ENCODE results near the gene VTA1. TPM values are rescaled to one million over a fixed set of nuclear protein-coding genes. Genes with fewer than 3 reads are reported as not detected.

Gene VTA1
- total and polyA plus RNA-seq, 2 of the 13 experiments (the other 11 are each of a cell fraction or from before 2014, with no cell fraction given): 70.7 to 89.1 TPM

- TF ChIP-seq ZNF747 (CRISPR knock-in tag; IDR thresholded peaks at IDR 0.05; ENCODE audit: borderline replicate concordance) (peak; percentile 79; the same call in 1 of the 2 replicates), ZBTB38 (CRISPR knock-in tag; IDR thresholded peaks at IDR 0.05) (peak; percentile 92), POGK (CRISPR knock-in tag; conservative IDR thresholded peaks at IDR 0.05) (peak; percentile 95), THAP8 (CRISPR knock-in tag; IDR thresholded peaks at IDR 0.05; ENCODE audit: borderline replicate concordance) (no peak; the same call in 1 of the 2 replicates), HOXA9 (CRISPR knock-in tag; IDR thresholded peaks at IDR 0.05; ENCODE audit: borderline replicate concordance) (no peak), ZNF672 (CRISPR knock-in tag; IDR thresholded peaks at IDR 0.05) (no peak), ZNF878 (CRISPR knock-in tag; IDR thresholded peaks at IDR 0.05) (peak; percentile 94), ZNF512 (CRISPR knock-in tag; IDR thresholded peaks at IDR 0.05) (no peak), ZNF33B (CRISPR knock-in tag; IDR thresholded peaks at IDR 0.05) (peak; percentile 92; the same call in 1 of the 2 replicates), MAZ (IDR thresholded peaks at IDR 0.05; ENCODE audit: borderline replicate concordance, low read depth, low read length) (peak; percentile 86), MAZ (CRISPR knock-in tag; IDR thresholded peaks at IDR 0.05; ENCODE audit: low read depth) (peak; percentile 98), EP300 (IDR thresholded peaks at IDR 0.05; ENCODE audit: low read depth in 2 of 2, low read length in 2 of 2) (peak in 1 of 2 experiments; percentile 62; a peak in 2 of 4 replicates), EP300 (CRISPR knock-in tag; IDR thresholded peaks at IDR 0.05; ENCODE audit: borderline replicate concordance) (peak; percentile 57), FOXO1 (CRISPR knock-in tag; IDR thresholded peaks at IDR 0.05) (peak; percentile 93), DPF2 (CRISPR knock-in tag; IDR thresholded peaks at IDR 0.05; ENCODE audit: borderline replicate concordance, low read depth) (no peak), GFI1 (CRISPR knock-in tag; IDR thresholded peaks at IDR 0.05; ENCODE audit: borderline replicate concordance) (peak; percentile 91), NONO (IDR thresholded peaks at IDR 0.05) (no peak), NONO (CRISPR knock-in tag; conservative IDR thresholded peaks at IDR 0.05) (peak; percentile 99), ZNF572 (CRISPR knock-in tag; IDR thresholded peaks at IDR 0.05) (no peak)
- TF ChIP-seq, protein P1, sequence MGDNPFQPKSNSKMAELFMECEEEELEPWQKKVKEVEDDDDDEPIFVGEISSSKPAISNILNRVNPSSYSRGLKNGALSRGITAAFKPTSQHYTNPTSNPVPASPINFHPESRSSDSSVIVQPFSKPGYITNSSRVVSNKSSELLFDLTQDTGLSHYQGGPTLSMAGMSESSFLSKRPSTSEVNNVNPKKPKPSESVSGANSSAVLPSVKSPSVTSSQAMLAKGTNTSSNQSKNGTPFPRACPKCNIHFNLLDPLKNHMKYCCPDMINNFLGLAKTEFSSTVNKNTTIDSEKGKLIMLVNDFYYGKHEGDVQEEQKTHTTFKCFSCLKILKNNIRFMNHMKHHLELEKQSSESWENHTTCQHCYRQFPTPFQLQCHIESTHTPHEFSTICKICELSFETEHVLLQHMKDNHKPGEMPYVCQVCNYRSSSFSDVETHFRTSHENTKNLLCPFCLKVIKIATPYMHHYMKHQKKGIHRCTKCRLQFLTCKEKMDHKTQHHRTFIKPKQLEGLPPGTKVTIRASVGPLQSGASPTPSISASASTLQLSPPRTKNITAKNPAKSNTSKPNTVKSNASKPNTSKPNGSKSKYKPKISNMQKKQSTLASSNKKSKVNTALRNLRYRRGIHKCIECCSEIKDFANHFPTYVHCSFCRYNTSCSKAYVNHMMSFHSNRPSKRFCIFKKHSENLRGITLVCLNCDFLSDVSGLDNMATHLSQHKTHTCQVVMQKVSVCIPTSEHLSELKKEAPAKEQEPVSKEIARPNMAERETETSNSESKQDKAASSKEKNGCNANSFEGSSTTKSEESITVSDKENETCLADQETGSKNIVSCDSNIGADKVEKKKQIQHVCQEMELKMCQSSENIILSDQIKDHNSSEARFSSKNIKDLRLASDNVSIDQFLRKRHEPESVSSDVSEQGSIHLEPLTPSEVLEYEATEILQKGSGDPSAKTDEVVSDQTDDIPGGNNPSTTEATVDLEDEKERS (CRISPR knock-in tag; IDR thresholded peaks at IDR 0.05): peak; percentile 83; the same call in 1 of the 2 replicates
Measured at GRCh38 chr6:142146828-142147662, at the start of gene VTA1, which contains the start of gene NMBR (continued).

Data from HepG2 (cell line).